ENCODE data around the gene PPP1R13B. TPM values are rescaled to one million over a fixed set of nuclear protein-coding genes. Genes with fewer than 3 reads are reported as not detected.
"Not testable (repeated sequence)": the region's sequence is repeated elsewhere in the genome, so short reads cannot be mapped to it uniquely, and the experiment has no call there.

PPP1R13B gene
- total and polyA plus RNA-seq, 2 donors: 3.5 to 7.4 TPM

- Histone ChIP-seq H3K27me3 (ENCODE audit: control insufficient read depth in 2 of 2, insufficient read depth in 1 of 2, low read length in 1 of 2) (no peaks in the 10 kb centered on the region), H3K4me3 (ENCODE audit: low read length in 2 of 2) (no peak overlapping the region), H3K27ac (ENCODE audit: low read depth in 1 of 2, low read length in 1 of 2) (no peak overlapping the region), H3K36me3 (ENCODE audit: control insufficient read depth in 2 of 2, insufficient read depth in 2 of 2, low read length in 1 of 2) (no peaks in the 10 kb centered on the region), H3K4me1 (ENCODE audit: control insufficient read depth in 2 of 2, insufficient read depth in 2 of 2, low read length in 2 of 2) (no peaks in the 10 kb centered on the region), H3K9me3 (ENCODE audit: control insufficient read depth in 2 of 2, insufficient read depth in 1 of 2, low read length in 1 of 2) (no peaks in the 10 kb centered on the region)
- no peak for DNase-seq (ENCODE audit: low read depth in 6 of 9, low spot score in 9 of 9)
- 77% methylated on average over 2 of the region's 2 CpGs for WGBS
Measured at GRCh38 chr14:103782376-103782775, 65.0 kb downstream of the PPP1R13B start.

DNA sequence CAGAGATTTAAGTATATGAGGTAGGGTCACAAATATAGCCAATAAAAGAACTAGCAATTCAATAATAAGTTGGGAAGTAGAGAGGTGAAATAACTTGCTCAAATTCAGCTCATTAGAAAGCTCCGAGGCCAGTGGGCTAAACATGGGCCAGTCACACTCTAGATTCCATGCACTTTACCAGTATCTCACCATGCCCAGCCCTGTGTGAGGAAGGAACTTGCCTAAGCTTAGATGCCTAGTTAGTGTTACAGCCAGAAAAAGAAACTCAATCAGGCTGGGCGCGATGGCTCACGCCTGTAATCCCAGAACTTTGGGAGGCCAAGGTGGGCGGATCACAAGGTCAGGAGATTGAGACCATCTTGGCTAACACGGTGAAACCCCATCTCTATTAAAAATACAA is 71.1 kb downstream of the PPP1R13B start:
- H3K9me3 ChIP-seq (ENCODE audit: control insufficient read depth in 2 of 2, insufficient read depth in 1 of 2, low read length in 1 of 2); H3K36me3 ChIP-seq (ENCODE audit: control insufficient read depth in 2 of 2, insufficient read depth in 2 of 2, low read length in 1 of 2); DNase-seq (ENCODE audit: low read depth in 6 of 9, low spot score in 9 of 9); H3K27me3 ChIP-seq (ENCODE audit: control insufficient read depth in 2 of 2, insufficient read depth in 1 of 2, low read length in 1 of 2); H3K4me3 ChIP-seq (ENCODE audit: low read length in 2 of 2); H3K4me1 ChIP-seq (ENCODE audit: control insufficient read depth in 2 of 2, insufficient read depth in 2 of 2, low read length in 2 of 2); H3K27ac ChIP-seq (ENCODE audit: low read depth in 1 of 2, low read length in 1 of 2): not testable (repeated sequence)
- 96% methylated on average over 6 of the region's 6 CpGs for WGBS

DNA sequence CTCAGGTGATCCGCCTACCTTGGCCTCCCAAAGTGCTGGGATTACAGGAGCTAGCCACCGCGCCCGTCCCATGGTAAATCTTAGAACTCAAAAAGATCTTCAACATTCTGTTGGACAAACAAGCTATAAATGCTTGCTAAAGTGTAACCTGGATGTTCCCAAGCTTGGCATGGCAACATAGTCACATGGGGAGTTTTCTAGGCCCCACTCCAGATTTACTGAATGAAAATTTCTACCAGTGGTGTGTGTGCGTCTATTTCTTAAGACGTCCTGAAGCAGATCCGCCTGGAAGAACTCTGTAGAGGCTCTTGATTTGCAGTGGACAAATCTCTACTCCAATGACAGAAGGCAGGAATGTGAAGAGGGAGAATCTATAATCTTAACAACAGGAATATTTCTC is 71.9 kb downstream of the PPP1R13B start:
- 97% methylated on average over 7 of the region's 7 CpGs for WGBS
- H3K27ac ChIP-seq (ENCODE audit: low read depth in 1 of 2, low read length in 1 of 2): no peak overlapping the region
- no peaks in the 10 kb centered on the region for H3K4me1 ChIP-seq (ENCODE audit: control insufficient read depth in 2 of 2, insufficient read depth in 2 of 2, low read length in 2 of 2)
- no peaks in the 10 kb centered on the region for H3K9me3 ChIP-seq (ENCODE audit: control insufficient read depth in 2 of 2, insufficient read depth in 1 of 2, low read length in 1 of 2)
- H3K4me3 ChIP-seq (ENCODE audit: low read length in 2 of 2): no peak overlapping the region
- no peaks in the 10 kb centered on the region for H3K36me3 ChIP-seq (ENCODE audit: control insufficient read depth in 2 of 2, insufficient read depth in 2 of 2, low read length in 1 of 2)
- H3K27me3 ChIP-seq (ENCODE audit: control insufficient read depth in 2 of 2, insufficient read depth in 1 of 2, low read length in 1 of 2): no peaks in the 10 kb centered on the region
- no peak for DNase-seq (ENCODE audit: low read depth in 6 of 9, low spot score in 9 of 9)

GRCh38 chr14:103773521-103773920 is 73.9 kb downstream of the PPP1R13B start:
- no peaks in the 10 kb centered on the region for H3K36me3 ChIP-seq (ENCODE audit: control insufficient read depth in 2 of 2, insufficient read depth in 2 of 2, low read length in 1 of 2)
- H3K27me3 ChIP-seq (ENCODE audit: control insufficient read depth in 2 of 2, insufficient read depth in 1 of 2, low read length in 1 of 2): no peaks in the 10 kb centered on the region
- H3K4me1 ChIP-seq (ENCODE audit: control insufficient read depth in 2 of 2, insufficient read depth in 2 of 2, low read length in 2 of 2): no peaks in the 10 kb centered on the region
- H3K27ac ChIP-seq (ENCODE audit: low read depth in 1 of 2, low read length in 1 of 2): no peak overlapping the region
- DNase-seq (ENCODE audit: low read depth in 6 of 9, low spot score in 9 of 9): no peak
- H3K4me3 ChIP-seq (ENCODE audit: low read length in 2 of 2): no peak overlapping the region
- WGBS: 83% methylated on average over 2 of the region's 2 CpGs
- no peaks in the 10 kb centered on the region for H3K9me3 ChIP-seq (ENCODE audit: control insufficient read depth in 2 of 2, insufficient read depth in 1 of 2, low read length in 1 of 2)

DNA sequence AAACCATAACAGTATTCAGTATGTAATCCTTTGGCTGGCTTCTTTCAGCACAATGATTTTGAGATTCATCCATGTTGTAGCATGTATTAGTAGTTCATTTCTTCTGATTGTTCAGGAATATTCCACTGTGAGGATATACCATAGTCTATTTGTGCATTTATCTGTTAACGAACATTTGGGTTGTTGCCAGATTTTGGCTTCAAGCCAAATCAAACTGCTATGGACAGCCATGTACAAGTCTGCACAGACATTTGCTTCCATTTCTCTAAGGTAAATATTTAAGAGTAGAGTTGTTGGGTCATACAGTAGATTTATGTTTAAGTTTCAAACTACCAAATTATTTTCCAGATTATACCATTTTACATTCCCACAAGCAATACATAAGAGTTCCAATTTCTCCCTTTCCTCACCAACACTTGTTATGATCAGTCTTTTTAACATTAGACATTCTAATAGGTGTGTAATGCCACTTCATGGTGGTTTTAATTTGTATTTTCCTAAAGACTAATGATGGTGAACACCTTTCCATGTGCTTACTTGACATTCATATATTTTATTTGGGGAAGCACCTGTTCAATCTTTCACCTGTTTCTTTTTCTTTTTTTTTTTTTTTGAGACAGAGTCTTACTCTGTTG is 75.2 kb downstream of the PPP1R13B start:
- Histone ChIP-seq H3K27ac (ENCODE audit: low read depth in 1 of 2, low read length in 1 of 2) (no peak overlapping the region), H3K4me3 (ENCODE audit: low read length in 2 of 2) (no peak overlapping the region), H3K9me3 (ENCODE audit: control insufficient read depth in 2 of 2, insufficient read depth in 1 of 2, low read length in 1 of 2) (no peaks in the 10 kb centered on the region), H3K27me3 (ENCODE audit: control insufficient read depth in 2 of 2, insufficient read depth in 1 of 2, low read length in 1 of 2) (no peaks in the 10 kb centered on the region), H3K36me3 (ENCODE audit: control insufficient read depth in 2 of 2, insufficient read depth in 2 of 2, low read length in 1 of 2) (no peaks in the 10 kb centered on the region), H3K4me1 (ENCODE audit: control insufficient read depth in 2 of 2, insufficient read depth in 2 of 2, low read length in 2 of 2) (no peaks in the 10 kb centered on the region)
- 96% methylated on average over 1 of the region's 1 CpG for WGBS
- DNase-seq (ENCODE audit: low read depth in 6 of 9, low spot score in 9 of 9): no peak

- no peaks in the 10 kb centered on the region for H3K27me3 ChIP-seq (ENCODE audit: control insufficient read depth in 2 of 2, insufficient read depth in 1 of 2, low read length in 1 of 2)
Measured at GRCh38 chr14:103770902-103771301, 76.5 kb downstream of the PPP1R13B start.

GRCh38 chr14:103770500-103770899 is 76.9 kb downstream of the PPP1R13B start:
- 98% methylated on average over 2 of the region's 2 CpGs for WGBS
- H3K36me3 ChIP-seq (ENCODE audit: control insufficient read depth in 2 of 2, insufficient read depth in 2 of 2, low read length in 1 of 2): no peaks in the 10 kb centered on the region

More at GRCh38 chr14:103770902-103771301, 76.5 kb downstream of the PPP1R13B start:
- H3K4me3 ChIP-seq (ENCODE audit: low read length in 2 of 2): no peak overlapping the region
- H3K36me3 ChIP-seq (ENCODE audit: control insufficient read depth in 2 of 2, insufficient read depth in 2 of 2, low read length in 1 of 2): no peaks in the 10 kb centered on the region
- no peaks in the 10 kb centered on the region for H3K9me3 ChIP-seq (ENCODE audit: control insufficient read depth in 2 of 2, insufficient read depth in 1 of 2, low read length in 1 of 2)
- peak in 1 of 9 donors; percentile 6 for DNase-seq (ENCODE audit: low read depth in 6 of 9, low spot score in 9 of 9)
- H3K4me1 ChIP-seq (ENCODE audit: control insufficient read depth in 2 of 2, insufficient read depth in 2 of 2, low read length in 2 of 2): no peaks in the 10 kb centered on the region
- no peak overlapping the region for H3K27ac ChIP-seq (ENCODE audit: low read depth in 1 of 2, low read length in 1 of 2)
- WGBS: 92% methylated on average over 4 of the region's 4 CpGs

DNA sequence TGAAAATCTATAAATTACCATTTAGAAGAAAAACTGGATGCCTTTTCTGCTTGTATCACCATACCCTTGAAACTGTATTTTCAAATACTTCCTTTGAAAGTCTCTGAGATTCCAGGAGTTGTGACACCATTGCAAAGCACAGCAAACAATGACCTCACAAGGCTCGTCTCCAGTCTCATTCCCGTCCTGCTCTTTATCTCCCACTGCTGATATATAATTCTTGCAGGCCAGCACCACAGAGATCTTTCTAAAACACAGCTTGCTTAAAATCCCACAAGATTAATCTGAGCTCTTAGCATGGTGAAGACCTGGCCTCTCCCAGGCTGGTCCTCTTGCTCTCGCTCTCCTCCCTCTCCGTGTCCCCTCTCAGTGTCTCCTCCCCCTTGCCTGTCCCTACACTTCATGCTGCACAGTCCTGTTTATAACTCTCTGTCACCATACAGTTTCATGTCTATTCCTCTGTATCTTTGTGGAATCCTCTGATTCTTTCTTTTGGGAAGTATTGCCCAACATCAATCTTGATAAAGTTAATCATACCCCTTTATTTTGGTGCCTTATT is 80.0 kb downstream of the PPP1R13B start:
- Histone ChIP-seq H3K27me3 (ENCODE audit: control insufficient read depth in 2 of 2, insufficient read depth in 1 of 2, low read length in 1 of 2) (no peaks in the 10 kb centered on the region), H3K9me3 (ENCODE audit: control insufficient read depth in 2 of 2, insufficient read depth in 1 of 2, low read length in 1 of 2) (no peaks in the 10 kb centered on the region), H3K4me3 (ENCODE audit: low read length in 2 of 2) (no peak overlapping the region), H3K4me1 (ENCODE audit: control insufficient read depth in 2 of 2, insufficient read depth in 2 of 2, low read length in 2 of 2) (no peaks in the 10 kb centered on the region), H3K27ac (ENCODE audit: low read depth in 1 of 2, low read length in 1 of 2) (no peak overlapping the region), H3K36me3 (ENCODE audit: control insufficient read depth in 2 of 2, insufficient read depth in 2 of 2, low read length in 1 of 2) (no peaks in the 10 kb centered on the region)
- DNase-seq (ENCODE audit: low read depth in 6 of 9, low spot score in 9 of 9): no peak
- 94% methylated on average over 4 of the region's 4 CpGs for WGBS

More at GRCh38 chr14:103770500-103770899, 76.9 kb downstream of the PPP1R13B start:
- no peaks in the 10 kb centered on the region for H3K4me1 ChIP-seq (ENCODE audit: control insufficient read depth in 2 of 2, insufficient read depth in 2 of 2, low read length in 2 of 2)
- DNase-seq (ENCODE audit: low read depth in 6 of 9, low spot score in 9 of 9): no peak
- H3K4me3 ChIP-seq (ENCODE audit: low read length in 2 of 2): no peak overlapping the region
- no peaks in the 10 kb centered on the region for H3K27me3 ChIP-seq (ENCODE audit: control insufficient read depth in 2 of 2, insufficient read depth in 1 of 2, low read length in 1 of 2)
- no peak overlapping the region for H3K27ac ChIP-seq (ENCODE audit: low read depth in 1 of 2, low read length in 1 of 2)
- H3K9me3 ChIP-seq (ENCODE audit: control insufficient read depth in 2 of 2, insufficient read depth in 1 of 2, low read length in 1 of 2): no peaks in the 10 kb centered on the region

DNA sequence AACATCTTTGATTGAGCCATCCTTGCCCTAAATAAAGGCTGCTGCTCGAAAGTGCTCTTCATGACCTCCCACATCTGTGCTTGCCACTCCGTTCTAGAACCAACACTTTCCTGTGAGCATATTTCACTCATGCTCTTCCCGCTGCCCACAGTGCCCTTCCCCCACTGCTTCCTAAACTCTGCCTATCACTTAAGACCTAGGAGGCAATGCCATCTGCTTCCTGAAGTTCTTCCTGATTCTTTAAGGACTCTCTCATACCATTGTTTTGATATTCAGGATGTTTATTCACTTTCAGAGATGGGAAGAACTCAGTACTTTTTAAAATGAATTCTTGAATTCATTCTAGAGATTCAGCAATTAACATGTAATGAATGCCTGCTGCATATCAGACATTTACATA is 81.8 kb downstream of the PPP1R13B start:
- Histone ChIP-seq H3K4me1 (ENCODE audit: control insufficient read depth in 2 of 2, insufficient read depth in 2 of 2, low read length in 2 of 2) (no peaks in the 10 kb centered on the region), H3K36me3 (ENCODE audit: control insufficient read depth in 2 of 2, insufficient read depth in 2 of 2, low read length in 1 of 2) (no peaks in the 10 kb centered on the region), H3K9me3 (ENCODE audit: control insufficient read depth in 2 of 2, insufficient read depth in 1 of 2, low read length in 1 of 2) (no peaks in the 10 kb centered on the region), H3K27ac (ENCODE audit: low read depth in 1 of 2, low read length in 1 of 2) (no peak overlapping the region), H3K27me3 (ENCODE audit: control insufficient read depth in 2 of 2, insufficient read depth in 1 of 2, low read length in 1 of 2) (no peaks in the 10 kb centered on the region), H3K4me3 (ENCODE audit: low read length in 2 of 2) (no peak overlapping the region)
- no peak for DNase-seq (ENCODE audit: low read depth in 6 of 9, low spot score in 9 of 9)
- 63% methylated on average over 3 of the region's 3 CpGs for WGBS

All from thymus (tissue), 11 donors.